T-helper 17 cell (primary cell): Measurements from ENCODE around the gene FADD. TPM values are rescaled to one million over a fixed set of nuclear protein-coding genes. Genes with fewer than 3 reads are reported as not detected.
"Not testable (repeated sequence)": the region's sequence is repeated elsewhere in the genome, so short reads cannot be mapped to it uniquely, and the experiment has no call there.

Source experiments
- ATAC-seq: fragments of 150-1000 bp; cut with Tn5 transposase; 2 replicates; pipeline ENCODE4 v1.10.0; 2021; ENCODE audit warnings: mild to moderate bottlenecking, moderate library complexity
- DNase-seq, 3 donors: peaks; one replicate each; pipeline versions ENCODE4 v3.0.0 to v3.0.0-alpha.2; 2020 to 2021
- H3K9me3 ChIP-seq: one replicate; pipeline ENCODE4 v1.7.0; 2013; ENCODE audit warnings: low read length, mild to moderate bottlenecking; ENCODE audit not compliant: control insufficient read depth, poor library complexity, severe bottlenecking
- H3K27ac Mint-ChIP-seq: one replicate; pipeline ENCODE4 v1.8.0; 2022; ENCODE audit warnings: mild to moderate bottlenecking, moderate library complexity, mixed read lengths
- H3K27me3 Mint-ChIP-seq: one replicate; pipeline ENCODE4 v1.8.0; 2022; ENCODE audit warnings: mixed read lengths
- H3K36me3 Mint-ChIP-seq: one replicate; pipeline ENCODE4 v1.8.0; 2022; ENCODE audit warnings: low read depth, mixed read lengths
- H3K4me1 Mint-ChIP-seq: one replicate; pipeline ENCODE4 v1.8.0; 2022; ENCODE audit warnings: mild to moderate bottlenecking, mixed read lengths
- H3K4me3 Mint-ChIP-seq: one replicate; pipeline ENCODE4 v1.8.0; 2022; ENCODE audit warnings: mild to moderate bottlenecking, moderate library complexity, mixed read lengths
- total RNA-seq, 4 donors: library from RNA in 2 of 4; stranded (reverse) in 2 of 4; gene quantifications; one replicate each; pipeline ENCODE4 v1.2.3 and lab custom pipeline; 2022 to 2026

Gene FADD
- total RNA-seq, 2 donors from 2014 or later = 8.2 to 8.6 TPM

GRCh38 chr11:70186936-70187335 lies 16.2 kb upstream of the FADD start:
- Mint-ChIP-seq H3K4me1 (peaks cover 5% of the 10 kb centered on the region), H3K27ac (no peak overlapping the region), H3K4me3 (no peak overlapping the region), H3K27me3 (peaks cover 21% of the 10 kb centered on the region), H3K36me3 (no peaks in the 10 kb centered on the region)
- DNase-seq (no peak), ATAC-seq (no peak)
- H3K9me3 ChIP-seq = no peaks in the 10 kb centered on the region

- Mint-ChIP-seq H3K27me3 (peaks cover 19% of the 10 kb centered on the region), H3K36me3 (no peaks in the 10 kb centered on the region), H3K4me1 (peaks cover 5% of the 10 kb centered on the region), H3K27ac (no peak overlapping the region), H3K4me3 (no peak overlapping the region)
- H3K9me3 ChIP-seq = no peaks in the 10 kb centered on the region
- DNase-seq (no peak), ATAC-seq (no peak)
Observed at GRCh38 chr11:70187771-70188170, 15.3 kb upstream of the FADD start.

- peaks cover 14% of the 10 kb centered on the region for H3K27me3 Mint-ChIP-seq
- DNase-seq (no peak), ATAC-seq (no peak)
- H3K9me3 ChIP-seq = no peaks in the 10 kb centered on the region
- H3K27ac Mint-ChIP-seq = no peak overlapping the region
- no peaks in the 10 kb centered on the region for H3K36me3 Mint-ChIP-seq
- H3K4me1 Mint-ChIP-seq = peaks cover 5% of the 10 kb centered on the region
- no peak overlapping the region for H3K4me3 Mint-ChIP-seq
Observed at GRCh38 chr11:70189622-70190021, 13.5 kb upstream of the FADD start.

- DNase-seq (peak in 2 of 3 donors; percentile 18 to 25), ATAC-seq (peak; percentile 67)
- peaks cover 20% of the 10 kb centered on the region for H3K27me3 Mint-ChIP-seq
- H3K4me3 Mint-ChIP-seq = no peak overlapping the region
- H3K27ac Mint-ChIP-seq = no peak overlapping the region
- H3K9me3 ChIP-seq = no peaks in the 10 kb centered on the region
- peaks cover 8% of the 10 kb centered on the region for H3K4me1 Mint-ChIP-seq
- no peaks in the 10 kb centered on the region for H3K36me3 Mint-ChIP-seq
Observed at GRCh38 chr11:70191495-70192140, 11.5 kb upstream of the FADD start.

GRCh38 chr11:70192666-70193410 lies 10.3 kb upstream of the FADD start:
- H3K27me3 Mint-ChIP-seq = peaks cover 20% of the 10 kb centered on the region
- no peak overlapping the region for H3K27ac Mint-ChIP-seq
- peaks cover 8% of the 10 kb centered on the region for H3K4me1 Mint-ChIP-seq
- ATAC-seq (no peak), DNase-seq (no peak)
- H3K9me3 ChIP-seq = no peaks in the 10 kb centered on the region
- no peak overlapping the region for H3K4me3 Mint-ChIP-seq
- no peaks in the 10 kb centered on the region for H3K36me3 Mint-ChIP-seq

- DNase-seq = no peak
- Mint-ChIP-seq H3K27me3 (peaks cover 20% of the 10 kb centered on the region), H3K36me3 (no peaks in the 10 kb centered on the region), H3K27ac (no peak overlapping the region), H3K4me1 (peaks cover 8% of the 10 kb centered on the region), H3K4me3 (no peak overlapping the region)
- no peaks in the 10 kb centered on the region for H3K9me3 ChIP-seq
- ATAC-seq = no peak
Observed at GRCh38 chr11:70193411-70194292, 9.4 kb upstream of the FADD start.

- no peaks in the 10 kb centered on the region for H3K9me3 ChIP-seq
- no peaks in the 10 kb centered on the region for H3K36me3 Mint-ChIP-seq
- DNase-seq = no peak
- peaks cover 23% of the 10 kb centered on the region for H3K27me3 Mint-ChIP-seq
- H3K4me3 Mint-ChIP-seq = no peak overlapping the region
- no peak for ATAC-seq
- H3K4me1 Mint-ChIP-seq = peaks cover 8% of the 10 kb centered on the region
- no peak overlapping the region for H3K27ac Mint-ChIP-seq
Observed at GRCh38 chr11:70194792-70195791, 8.0 kb upstream of the FADD start.

- no peaks in the 10 kb centered on the region for H3K9me3 ChIP-seq
- Mint-ChIP-seq H3K4me3 (no peak overlapping the region), H3K27me3 (peaks cover 10% of the 10 kb centered on the region), H3K4me1 (peaks cover 14% of the 10 kb centered on the region), H3K36me3 (no peaks in the 10 kb centered on the region), H3K27ac (no peak overlapping the region)
- ATAC-seq (no peak), DNase-seq (no peak)
Observed at GRCh38 chr11:70200212-70200844, 2.8 kb upstream of the FADD start.

- Mint-ChIP-seq H3K27ac (peak overlapping the region; percentile 78), H3K4me3 (peak overlapping the region; percentile 21), H3K4me1 (peaks cover 21% of the 10 kb centered on the region)
- not testable (repeated sequence) for H3K9me3 ChIP-seq, ATAC-seq, H3K27me3 Mint-ChIP-seq, H3K36me3 Mint-ChIP-seq, DNase-seq
Observed at GRCh38 chr11:70201047-70201446, 2.0 kb upstream of the FADD start.

- H3K9me3 ChIP-seq = no peaks in the 10 kb centered on the region
- H3K27ac Mint-ChIP-seq = peak overlapping the region; percentile 95
- H3K4me3 Mint-ChIP-seq = peak overlapping the region; percentile 94
- H3K4me1 Mint-ChIP-seq = peaks cover 22% of the 10 kb centered on the region
- DNase-seq = no peak
- no peaks in the 10 kb centered on the region for H3K36me3 Mint-ChIP-seq
- peaks cover 4% of the 10 kb centered on the region for H3K27me3 Mint-ChIP-seq
- ATAC-seq = no peak
Observed at GRCh38 chr11:70201882-70202861, 924 bp upstream of the FADD start.

GRCh38 chr11:70203751-70204465 lies 812 bp downstream of the FADD start:
- peak overlapping the region; percentile 94 for H3K4me3 Mint-ChIP-seq
- H3K36me3 Mint-ChIP-seq = peaks cover 2% of the 10 kb centered on the region
- DNase-seq (peak; percentile 69 to 77 (median 72)), ATAC-seq (peak; percentile 79)
- H3K27ac Mint-ChIP-seq = peak overlapping the region; percentile 95
- H3K9me3 ChIP-seq = no peaks in the 10 kb centered on the region
- H3K27me3 Mint-ChIP-seq = peaks cover 4% of the 10 kb centered on the region
- peaks cover 25% of the 10 kb centered on the region for H3K4me1 Mint-ChIP-seq
